CD4-positive, alpha-beta T cell treated with Interleukin-21 for 1 hour (primary cell): ENCODE data around the gene CARS1.

Source experiments
- DNase-seq: peaks from one replicate; pipeline ENCODE4 v3.0.0-alpha.2; 2020

The CARS1 gene

DNA sequence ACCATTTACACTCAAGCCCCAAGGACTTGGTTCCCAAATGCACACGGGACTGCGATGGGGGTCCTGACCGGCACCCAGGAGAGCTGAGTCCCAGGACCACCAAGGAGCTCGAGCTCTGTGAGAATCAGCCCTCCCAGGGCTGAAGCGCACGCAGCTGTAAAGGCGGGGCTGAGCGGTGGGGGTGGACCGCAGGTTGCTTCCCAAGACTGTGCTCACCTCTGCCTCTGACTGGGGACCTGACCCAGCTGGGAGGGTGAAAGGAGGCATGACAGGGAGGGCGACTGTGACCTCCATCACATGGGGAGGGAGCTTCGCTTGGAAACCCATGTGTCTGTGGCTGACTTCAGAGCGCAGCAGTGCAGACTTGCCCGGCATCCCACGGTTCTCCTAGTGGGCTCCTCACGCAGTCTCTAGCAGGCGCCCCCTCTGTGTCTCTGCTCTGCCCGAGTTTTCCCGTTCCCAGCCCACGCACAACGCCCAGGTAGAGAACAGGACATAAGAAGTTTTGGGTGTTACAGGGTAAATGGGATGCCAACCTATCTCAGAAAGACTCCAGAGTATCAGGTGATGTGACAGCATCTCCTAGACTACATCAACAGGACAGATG, 49.7 kb downstream of the CARS1 start:
- no peak for DNase-seq

DNA sequence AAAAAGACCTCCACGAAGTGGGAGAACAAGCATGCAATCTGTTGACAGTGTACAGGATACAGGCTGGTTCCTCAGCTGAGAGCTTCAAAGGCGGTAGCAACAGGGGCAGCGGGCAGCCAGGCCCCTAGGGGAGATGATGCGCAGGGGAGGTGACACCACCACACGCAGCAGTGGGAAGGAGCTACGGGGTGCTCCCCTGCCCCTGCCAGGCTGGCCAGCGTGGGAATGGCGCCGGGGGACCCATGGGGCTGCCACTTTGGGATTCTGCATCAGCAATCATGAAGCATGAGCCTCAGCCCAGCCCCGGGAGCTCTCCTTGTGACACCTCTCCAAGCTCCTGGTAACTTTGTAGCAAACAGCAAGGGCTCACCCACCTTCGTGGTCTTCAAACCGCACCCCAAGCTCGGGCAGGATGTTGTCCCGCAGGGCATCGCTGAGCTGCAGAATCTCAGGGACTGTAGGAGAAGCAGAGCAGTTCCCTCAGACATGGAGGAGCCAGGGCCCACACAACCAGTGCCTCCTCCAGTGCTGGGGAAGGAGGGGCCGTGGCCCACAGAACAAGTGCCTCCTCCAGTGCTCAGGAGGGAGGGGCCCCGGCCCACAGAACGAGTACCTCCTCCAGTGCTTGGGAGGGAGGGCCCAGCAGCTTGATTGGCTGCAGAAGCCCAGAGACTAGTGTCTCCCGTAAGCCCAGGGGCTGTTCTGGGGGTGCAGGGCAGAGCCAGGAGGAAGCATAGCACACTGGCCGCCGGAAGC, 50.5 kb downstream of the CARS1 start:
- peak; percentile 31 for DNase-seq

DNA sequence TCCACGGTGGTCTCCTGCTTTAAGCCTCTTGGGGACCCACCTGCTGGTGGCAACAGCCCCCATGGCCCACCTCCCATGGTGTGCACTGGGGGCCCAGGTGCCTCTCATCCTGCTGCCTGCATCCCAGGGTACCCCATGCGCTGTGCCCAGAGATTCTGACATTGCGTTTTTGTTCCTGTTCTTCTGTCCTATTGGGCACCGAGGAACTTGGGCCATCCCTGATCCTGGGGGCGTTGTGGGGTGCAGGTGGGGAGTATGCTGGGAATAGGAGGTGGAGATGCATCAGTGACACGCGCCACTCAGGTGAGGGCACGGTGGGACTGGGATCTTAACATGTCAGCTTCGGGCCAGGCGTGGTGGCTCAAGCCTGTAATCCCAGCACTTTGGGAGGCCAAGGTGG, 52.7 kb downstream of the CARS1 start:
- DNase-seq, result no peak

DNA sequence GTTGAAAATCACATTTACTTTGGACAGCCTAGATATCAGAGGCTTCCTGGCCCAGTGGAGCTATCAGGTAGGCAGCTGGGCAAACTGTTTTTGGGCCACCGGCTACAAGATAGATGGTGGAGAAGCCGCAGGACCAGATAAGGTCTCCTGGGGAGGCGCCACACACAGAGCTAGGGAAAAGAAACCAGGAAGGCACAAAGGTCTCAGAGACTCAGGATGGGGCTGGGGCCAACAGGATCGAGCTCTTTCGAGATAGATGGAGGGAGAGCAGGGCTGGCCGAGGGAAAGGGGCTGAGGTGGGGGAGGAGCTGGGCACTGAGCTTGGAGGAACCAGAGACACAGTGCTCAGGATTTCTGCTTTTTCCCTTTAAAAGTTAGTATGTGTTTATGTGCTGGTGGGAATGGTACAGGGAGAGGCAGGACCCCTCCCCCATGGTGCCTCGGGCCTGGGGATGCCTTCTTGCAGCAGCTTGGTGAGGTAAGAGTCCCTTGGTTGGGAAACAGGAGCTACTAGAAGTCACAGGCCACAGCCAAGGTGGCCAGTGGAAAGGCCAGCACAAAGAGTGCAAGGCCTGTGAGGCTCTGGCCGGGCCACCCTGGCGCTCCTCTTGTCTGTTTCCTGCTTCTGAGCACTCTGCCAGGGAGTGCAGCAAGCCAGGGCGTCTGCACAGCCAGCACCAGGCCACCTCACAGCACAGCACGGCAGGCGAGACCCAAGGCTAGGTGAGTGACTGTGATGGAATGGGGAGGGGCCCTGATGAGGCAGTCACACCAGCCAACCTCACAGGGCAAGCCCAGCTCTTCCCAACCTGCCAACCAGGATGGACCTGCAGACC, 53.6 kb downstream of the CARS1 start:
- no peak for DNase-seq

DNA sequence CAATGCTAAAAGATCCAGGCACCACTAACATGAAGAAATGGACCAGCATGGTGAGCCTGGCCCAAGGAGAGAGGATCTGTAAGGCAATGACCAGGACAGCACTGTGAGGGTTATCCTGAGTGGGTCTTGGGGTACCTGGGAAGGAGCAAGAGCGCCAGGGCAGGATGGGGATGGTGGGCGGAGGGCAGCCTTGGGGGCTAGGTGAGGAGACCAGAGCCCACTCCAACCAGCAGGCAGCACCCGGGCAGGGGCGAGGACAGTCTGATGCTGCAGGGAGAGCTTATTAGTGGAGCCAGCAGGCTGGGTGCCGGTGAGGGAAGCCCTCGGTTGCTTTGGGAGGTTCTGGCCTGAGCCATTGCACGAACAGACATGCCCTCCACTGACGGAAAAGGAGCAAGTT, 54.4 kb downstream of the CARS1 start:
- DNase-seq, result no peak

DNA sequence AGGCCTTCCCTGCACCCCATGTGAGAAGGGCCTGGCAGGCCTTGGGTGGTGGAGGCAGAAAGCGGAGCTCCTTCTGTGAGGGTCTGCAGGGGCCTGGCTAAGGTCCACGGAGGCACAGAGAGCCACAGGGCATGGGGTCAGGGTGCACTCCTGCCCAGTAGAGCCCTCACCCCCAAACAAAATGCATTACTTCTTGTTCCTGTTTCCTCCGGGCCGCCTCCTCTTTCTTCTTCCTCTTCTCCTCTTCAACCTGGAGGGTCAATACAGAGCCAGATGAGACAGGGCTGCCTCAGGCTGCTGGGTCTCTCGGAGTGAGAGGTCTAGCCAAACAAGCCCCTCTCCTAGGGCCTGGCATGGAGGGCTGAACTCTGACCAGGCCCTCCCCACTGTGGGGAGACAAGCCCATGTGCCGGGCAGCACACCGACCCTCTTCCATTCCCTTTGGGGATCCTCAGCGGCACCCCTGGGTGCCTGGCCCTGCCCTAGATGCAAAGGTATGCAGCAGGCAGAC, 54.8 kb downstream of the CARS1 start:
- no peak for DNase-seq

DNA sequence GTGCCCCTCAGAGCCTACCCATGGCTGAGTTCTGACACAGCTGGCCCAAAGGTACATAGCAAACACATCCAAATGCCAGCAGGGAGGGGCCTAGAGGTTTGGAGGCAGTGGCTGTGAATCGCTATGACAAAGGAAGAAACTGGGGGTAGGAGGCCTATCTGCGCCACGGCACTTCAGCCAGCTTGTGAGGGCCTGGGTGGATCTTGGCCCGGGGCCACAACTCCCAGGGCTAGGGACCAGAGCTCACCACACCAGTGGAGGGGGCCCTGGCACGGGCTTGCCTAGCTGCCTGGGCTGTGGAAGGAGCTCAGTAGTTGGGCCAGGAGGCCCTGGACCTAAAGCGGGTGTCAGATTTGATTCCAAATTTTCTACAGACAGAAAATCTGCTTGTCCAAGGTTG, 55.7 kb downstream of the CARS1 start:
- no peak for DNase-seq

DNA sequence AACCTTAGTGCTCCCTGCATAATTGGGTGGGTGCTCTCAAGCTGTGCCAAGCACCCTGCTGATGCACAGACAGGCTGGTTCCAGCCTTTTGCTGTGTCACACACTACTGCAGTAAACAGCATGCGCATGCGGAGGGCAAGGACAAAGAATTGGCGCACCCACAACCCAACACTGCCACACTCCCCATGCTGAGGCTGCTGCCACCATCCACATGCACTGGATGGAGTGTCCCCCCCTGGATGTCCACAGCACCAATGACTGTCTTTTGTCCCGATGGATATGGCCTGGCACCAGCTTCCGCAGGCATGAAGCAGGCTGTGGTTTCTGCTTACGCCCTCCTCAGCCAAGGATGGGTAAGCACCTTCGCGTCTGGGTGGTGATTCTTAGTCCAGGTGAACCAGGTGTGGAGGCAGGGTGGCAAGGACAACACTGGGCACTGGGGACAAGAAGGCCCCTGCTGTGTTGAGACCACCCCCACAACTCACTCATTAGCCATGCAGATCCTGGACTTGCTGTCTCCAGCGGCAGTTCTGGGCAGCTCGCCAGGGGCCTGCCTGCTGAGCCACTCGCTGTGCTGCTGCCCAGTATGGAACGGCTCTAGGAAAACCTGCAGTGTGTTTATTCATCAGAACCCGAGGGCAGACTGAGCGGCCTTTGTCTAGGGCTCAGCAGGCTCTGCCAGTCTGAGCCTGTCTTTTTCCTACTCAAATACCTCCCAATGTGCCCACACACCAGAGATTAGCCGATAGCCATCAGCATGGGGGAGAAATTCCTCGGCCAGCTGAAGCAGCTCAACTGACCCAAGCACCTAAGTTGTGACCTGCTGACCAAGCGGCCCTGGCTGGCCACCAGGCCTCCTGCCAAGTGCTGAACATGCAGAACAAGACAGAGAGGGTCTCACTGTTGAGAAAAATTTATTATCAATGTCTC, 56.9 kb downstream of the CARS1 start:
- no peak for DNase-seq

DNA sequence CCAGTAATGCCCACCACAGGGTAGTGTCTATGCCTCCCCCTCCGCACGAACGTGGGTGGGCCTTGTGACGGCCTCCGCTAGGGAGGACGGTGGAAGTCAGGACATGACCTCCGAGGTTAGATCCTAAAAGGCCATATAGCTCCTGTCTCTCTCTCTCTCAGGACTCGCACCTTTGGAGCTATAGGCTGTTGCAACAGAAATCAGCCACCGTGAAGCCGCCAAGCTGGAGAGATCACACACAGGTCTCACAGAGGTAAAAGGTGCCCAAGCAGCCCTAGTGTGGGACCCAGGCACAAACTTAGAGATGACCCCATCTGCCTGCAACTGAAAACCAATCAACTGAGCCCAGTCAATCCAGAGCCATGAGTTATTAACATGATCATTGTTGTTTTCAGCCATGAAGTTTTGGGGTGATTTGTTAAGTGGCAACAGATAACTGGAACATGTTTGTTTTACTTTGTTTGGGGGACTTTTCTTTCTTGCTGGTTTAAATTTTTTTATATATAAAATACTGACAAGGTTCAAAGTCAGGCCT, 57.7 kb downstream of the CARS1 start:
- DNase-seq, result no peak

DNA sequence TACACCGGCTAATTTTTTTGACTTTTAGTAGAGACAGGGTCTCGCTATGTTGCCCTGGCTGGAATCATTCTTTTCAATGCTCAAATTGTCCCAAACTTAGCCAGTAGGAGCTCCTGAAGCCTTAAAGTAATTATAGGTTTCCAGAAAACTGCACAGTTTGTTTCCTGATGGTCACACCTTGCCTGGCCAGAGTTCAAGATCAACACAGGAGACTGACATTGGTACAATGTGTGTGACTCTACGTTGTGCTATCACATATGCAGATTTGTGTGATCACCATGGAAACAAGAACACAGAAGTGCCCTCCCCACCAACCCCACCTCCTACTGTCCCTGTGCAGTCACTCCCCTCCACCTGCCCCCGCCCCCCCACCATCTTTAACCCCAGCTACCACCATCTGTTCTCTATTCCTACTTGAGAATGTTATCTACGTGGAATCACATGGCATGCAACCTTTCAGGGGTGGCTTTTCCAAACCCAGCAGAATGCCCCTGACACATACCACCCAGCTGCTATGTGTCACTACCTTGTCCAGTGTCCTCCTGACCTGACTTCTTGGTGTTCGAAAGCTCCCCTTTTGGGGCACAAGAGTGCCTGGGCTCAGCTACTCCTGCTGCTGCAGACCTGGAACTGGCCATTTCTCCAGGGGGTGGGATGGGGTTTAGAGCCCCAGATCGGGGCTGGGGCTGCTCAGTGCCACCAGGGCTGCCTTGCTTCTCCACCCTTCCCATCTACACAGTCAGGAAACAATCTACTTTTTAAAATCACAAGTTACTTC, 59.0 kb downstream of the CARS1 start:
- DNase-seq, result no peak

DNA sequence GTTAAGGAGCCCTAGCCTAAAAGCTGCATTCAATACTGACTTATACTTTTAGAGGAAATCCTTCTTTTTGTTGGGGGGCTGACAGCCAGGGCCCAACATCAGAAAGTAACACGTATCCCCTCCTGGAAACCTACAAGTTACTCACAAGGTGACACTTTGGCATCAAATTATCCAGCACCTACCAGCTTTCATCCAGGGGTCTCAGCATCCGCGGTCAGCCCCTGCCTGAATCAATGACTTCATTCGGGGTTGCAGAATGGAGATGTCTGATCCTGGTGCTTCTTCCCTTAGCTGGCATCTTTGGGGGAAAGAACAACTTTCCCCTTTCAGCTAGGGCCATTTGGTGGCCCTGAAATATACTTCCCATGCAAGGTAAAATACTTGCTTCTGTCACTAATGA, 59.8 kb downstream of the CARS1 start:
- no peak for DNase-seq

DNA sequence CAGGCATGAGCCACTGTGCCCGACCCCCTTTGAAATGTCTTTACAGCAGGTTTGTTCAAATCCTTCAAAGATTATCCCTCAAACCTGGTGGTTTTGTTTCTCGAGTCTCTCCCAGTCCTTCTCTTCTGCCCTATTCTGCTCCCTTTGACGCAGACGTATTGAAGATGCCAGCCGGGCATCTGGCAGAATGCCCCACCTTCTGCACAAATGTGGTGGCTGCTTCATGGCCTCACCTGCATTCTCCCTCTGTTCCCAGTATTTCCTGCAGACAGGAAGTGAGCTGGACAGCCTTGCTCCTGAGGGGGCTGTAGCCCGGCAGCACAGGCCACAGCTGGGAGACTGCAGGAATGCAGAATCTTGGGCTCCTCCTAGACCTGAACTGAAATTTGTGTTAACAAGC, 60.2 kb downstream of the CARS1 start:
- DNase-seq, result no peak

DNA sequence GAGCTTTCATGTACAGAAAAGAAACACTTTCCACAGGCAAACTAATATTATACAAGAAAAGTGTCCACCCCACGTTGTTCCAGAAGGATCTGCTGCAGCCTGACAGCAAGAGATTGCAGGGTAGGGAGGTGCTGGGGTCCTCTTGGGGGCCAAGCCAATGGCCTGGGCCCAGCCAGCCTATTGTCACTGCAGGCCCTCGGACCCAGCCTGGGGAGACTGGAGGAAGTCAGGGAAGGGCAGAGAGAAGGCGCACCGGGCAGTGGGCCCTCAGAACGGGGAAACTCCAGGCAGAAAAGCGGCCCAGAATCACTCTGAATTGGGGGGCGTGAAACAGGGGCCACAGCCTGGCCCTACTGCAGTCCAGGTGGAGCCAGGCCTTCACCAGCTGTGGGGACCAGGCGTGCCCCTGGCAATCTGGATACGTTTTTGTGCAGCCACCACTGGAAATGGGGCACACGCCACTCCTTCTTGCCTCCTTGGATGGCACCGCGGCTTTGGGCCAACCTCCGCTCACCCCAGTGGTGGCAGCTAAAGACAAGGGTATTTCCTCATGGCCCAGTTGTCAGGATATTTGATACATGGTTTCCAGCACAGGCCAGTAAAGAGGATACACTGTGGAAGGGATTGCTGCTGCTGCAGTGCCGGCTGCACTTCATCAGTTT, 61.2 kb downstream of the CARS1 start:
- no peak for DNase-seq

DNA sequence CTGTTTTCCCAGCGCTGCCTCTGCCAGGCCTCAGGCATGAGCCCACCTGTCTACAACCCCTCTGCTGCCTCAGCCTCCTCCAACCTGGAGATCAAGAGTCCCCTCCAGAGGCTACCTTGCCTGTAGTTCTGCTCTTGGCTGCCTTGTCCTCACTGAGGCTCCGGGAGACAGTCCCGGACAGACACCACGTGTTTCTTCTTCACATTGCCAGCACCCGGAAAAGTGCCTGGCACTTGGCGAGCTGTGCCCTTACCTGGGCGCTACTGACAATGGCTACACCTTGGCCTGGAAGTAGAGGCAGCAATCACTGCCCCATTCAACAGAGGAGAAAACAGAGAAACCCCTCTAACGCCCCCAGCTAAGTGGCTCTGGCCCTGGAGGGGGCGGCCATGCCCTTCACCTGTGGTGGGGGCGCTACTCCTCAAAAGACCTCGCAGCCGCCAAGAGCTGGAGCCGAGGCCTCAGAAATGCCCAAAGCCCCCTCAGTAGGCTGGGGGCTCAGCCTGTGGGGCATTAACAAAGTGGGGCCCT, 62.1 kb downstream of the CARS1 start:
- DNase-seq, result no peak

DNA sequence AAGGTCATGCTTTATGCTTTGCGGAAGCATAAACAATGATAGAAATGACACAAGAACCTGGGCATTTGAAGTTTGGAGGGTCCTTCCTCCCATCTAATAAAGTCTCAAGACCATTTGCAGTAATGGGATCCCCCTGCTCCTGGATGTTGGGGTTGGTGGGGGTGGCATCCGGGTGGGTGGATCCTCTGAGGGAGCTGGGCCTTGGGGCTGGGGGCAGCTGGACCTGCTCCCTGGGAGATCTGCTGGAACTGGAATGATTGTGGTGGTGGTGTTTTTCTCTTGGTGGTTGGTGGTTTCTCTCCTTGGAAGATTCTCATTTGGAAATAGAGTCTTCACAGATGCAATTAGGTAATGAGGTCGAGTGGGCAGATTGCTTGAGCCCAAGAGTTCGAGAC, 62.9 kb downstream of the CARS1 start:
- DNase-seq, result no peak

DNA sequence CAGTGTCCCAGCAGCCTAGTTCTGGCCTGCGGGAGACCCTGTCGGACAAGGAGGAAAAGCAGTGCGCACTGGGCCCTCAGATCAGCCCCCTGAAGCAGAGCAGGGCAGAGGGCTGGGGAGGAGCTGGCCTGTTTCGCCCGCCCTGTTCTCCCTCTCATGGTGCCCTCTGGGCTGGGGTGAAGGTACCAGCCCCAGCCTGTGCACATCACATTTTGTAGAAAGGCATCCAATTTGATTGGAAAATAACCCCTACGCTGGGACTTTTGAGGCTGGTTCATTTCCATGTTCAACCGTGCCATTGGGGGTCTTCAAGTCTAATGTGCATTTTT, 64.3 kb downstream of the CARS1 start:
- no peak for DNase-seq

DNA sequence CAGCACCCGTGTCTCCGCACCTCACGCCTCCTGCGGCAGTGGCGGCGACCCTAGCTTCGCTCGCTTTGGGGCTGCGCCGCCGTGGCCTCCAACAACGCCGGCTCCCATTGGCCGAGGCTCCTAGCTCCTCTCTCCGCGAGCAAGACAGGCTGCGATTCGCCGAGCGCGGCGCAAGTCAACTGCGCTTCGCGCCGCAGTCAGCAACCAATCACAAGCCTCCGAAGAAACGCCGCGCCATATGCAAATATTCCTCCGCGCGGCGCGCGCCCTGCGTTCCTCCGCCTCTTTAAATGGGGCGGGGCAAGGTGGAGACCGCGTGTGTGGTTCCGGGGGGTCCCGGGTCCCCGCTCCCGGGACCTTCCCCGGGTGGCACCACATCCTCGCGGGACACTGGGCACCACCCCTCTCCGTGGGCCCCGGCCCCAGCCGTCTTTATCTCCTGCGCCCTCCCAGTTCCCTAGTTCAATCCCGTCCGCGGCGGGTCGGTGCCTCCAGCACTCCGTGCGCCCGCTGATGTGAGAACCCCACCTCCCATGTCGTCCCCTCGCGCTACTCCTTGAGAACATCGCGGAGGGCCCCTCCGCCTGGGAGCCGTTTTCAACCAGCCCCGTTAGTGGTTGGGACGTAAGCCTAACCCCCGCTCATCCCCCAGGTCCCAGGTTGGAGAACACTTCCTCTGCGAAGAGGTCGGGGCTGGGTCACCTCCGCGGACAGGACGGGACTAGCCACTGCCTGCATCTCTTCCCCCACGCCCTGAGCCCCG, 64.8 kb downstream of the CARS1 start, which contains the start of gene NAP1L4:
TSS of gene NAP1L4 (minus strand) at position 96 of the 763 bp plus-strand sequence. CDS start 13,109 bp downstream, outside the sequence.
- DNase-seq, result peak; percentile 97

DNA sequence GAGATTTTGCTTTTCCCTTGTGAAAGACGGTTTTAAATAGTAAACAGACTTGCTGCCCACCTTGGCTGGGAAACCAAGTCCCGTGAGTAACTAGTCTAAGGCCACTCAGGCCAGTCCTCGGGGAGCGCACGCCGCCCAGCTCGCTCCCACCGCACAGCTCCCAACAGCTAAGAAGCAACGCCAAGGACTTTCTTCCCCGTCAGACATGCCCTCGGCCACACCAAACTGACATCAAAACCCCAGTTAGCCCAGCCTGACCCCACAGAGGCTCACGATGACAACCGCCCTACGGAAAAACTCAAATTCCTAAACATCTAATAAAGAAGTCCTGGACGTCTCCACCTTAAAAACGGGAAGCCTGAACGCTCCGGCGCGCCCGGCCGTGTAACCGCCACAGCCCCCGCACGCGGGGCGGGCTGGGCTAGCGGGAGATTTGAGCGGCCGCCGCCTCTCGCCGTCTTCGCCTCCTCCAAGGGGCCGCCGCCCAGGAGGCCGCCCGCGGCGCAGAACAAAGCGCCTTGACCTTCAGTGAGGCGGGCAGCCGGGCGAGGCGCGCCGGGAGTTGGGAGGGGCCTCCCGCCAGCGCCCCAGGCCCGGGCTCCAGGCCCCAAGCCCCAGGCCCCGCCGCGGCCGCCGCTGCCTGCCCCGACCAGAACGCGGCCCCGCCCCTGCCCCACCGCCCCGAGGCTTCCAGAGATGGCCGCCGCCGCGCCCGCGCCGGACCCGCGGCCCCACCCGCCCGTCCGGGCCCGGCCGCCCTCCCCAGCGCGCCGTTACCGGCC, 65.6 kb downstream of the CARS1 start:
- no peak for DNase-seq
